ELR (cell line): ENCODE data around the gene TMEFF2.

Experiments used
- DNase-seq: peaks from one replicate; pipeline ENCODE4 v3.0.0-alpha.2; 2015; ENCODE audit warnings: low read depth

The TMEFF2 gene, protein sequence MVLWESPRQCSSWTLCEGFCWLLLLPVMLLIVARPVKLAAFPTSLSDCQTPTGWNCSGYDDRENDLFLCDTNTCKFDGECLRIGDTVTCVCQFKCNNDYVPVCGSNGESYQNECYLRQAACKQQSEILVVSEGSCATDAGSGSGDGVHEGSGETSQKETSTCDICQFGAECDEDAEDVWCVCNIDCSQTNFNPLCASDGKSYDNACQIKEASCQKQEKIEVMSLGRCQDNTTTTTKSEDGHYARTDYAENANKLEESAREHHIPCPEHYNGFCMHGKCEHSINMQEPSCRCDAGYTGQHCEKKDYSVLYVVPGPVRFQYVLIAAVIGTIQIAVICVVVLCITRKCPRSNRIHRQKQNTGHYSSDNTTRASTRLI

DNA sequence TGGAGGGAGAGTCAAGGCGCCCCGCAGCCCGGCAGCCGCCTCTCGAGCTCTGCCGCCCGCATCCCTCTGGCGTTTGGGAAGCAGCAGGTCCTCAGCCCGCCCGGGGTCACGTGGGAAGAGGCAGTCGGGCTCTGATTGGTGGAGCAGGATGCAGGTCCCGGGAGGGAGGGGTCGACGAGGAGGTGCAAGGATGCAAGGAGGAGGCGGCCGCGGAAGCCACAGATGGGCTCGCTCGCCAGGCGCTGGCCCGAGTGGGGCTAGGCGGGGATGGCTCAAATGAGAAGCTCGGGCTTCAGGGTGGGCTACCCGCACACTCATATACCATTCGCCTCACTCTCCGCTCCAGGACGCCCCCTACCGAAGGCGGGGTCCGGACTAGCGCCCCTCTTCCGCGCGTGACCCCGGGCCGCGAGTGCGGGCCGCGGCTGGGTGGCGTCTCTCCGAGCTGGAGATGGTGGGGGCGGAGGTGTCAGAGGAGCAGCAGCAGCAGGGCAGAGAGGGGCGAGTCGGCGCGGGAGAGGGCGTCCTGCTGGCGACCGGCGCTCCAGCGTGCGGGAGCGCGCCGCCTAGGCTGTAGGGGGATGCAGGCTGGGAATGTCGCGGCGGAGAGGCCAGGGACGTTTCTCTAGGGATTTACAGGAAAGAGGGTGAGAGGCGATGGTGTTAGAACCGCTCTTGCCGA, at the start of gene TMEFF2:
TSS of gene TMEFF2 (minus strand) at position 68 of the 682 bp plus-strand sequence. CDS start 409 bp downstream, outside the sequence.
- peak; percentile 96 for DNase-seq

DNA sequence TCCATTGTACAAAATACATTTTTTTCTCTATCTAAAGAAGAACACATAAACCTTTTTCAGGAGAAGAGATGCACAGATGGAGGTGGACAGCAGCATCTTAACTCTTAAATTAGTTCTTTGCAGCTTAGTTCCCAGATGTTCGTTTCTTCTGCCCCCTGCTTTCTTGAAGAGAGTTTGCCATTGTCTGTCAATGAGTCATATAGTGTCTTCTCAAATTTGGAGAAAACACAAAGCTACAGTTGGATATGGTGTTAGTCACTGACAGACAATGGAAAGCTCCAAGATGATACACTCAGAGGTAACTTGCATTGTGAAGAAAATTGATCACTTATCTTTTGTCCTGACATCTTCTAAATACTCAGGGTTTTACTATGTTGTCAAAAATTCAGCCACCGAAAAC, 48.8 kb upstream of the TMEFF2 start:
- DNase-seq = peak; percentile 75

DNA sequence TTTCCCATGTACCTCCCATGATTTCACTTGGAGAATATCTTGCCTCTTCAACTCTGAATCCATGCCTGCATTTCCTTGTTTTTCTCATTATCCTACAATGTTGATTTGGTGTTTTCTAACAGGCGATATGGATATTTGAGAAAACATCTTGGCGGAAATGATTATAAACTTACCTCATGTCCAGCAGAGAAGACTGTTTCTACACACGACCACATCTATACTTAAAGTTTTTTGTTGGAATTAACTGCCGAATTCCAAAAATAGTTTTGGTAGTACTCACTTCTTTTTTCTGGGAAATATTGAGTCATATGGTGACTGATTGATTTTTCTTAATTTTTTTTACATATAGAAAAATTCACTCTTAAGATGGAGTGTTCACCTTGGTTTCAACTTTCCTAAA, 41.4 kb upstream of the TMEFF2 start:
- peak; percentile 88 for DNase-seq

DNA sequence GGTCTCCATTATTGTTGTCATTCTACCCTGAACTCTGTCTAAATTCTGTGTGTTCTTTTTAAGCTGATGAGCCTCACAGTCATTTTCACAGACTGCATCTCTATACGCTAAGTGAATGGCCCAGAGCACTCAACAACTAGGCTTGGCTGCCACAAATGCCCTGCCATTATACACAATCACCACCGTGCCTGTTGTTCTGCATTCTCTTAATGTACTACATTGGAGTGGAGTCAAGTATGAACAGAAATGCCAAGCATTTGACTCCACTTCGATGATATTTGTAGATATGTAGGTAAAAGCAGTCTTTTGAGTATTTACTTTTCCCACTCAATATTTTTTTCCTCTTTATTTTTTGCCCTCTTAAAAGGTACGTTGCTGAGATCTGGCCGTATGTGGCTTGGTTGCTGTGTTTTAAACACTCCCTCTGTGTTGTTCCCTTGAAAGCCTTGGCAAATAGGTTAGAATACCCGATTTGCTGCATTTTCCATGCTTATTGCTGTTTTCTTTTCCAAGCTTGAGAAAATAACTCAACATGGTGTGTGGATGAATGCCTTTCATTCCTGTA, 36.2 kb upstream of the TMEFF2 start:
- no peak for DNase-seq

DNA sequence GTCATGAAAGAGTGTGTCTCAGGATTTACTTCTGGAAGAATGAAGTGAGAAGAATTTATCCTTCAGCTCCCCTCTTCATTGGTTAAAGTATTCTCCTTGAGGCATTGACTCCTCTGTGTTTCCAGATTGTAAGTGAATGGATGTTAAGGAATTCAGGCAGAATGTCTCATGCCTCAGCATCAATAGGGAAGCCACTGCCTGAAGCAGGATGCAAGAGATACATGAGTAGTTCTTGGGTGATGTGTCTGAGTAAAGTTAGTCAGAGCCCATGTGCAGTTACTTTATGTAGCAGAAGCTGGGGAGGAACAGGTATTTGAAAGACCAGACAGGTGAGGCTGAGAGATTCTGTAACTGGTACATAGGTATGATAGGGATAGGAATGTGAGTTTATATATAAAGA, 34.0 kb upstream of the TMEFF2 start:
- DNase-seq = peak; percentile 80

DNA sequence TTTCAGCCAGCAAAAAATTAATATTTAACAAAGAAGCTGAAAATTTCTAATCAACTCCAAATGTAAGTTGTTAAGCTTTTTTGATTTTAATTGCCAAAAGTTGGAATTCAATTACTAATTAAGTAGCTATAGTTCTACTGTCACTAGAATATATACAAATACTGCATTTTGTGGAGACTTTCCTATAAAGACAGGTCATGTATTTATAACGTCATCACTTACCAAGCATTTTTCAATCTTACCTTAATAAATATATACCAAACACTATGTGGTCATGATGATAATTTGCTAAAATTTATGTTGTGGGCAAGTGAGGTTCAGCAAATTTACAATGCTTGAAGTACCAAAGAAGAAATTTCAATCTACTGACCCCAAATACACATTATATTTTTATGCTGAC, 24.2 kb upstream of the TMEFF2 start:
- no peak for DNase-seq

DNA sequence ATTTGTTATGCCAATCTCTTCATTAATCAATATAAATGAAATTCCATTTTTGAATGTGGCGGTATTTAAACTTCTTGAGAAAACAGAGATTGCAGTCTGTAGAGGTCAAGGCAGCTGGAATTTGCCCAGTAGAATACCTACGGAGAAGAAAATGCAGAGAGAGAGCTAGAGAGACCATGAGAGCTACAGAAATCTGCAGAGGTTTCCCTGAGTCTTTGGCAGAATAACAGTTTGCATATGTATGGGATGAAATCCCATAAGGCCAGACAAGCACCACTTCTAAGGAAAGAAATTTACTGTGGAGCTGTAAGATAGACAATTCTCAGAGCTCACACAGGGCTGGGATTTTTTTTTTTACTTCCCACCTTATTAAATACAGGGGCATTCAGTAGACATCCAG, 23.6 kb upstream of the TMEFF2 start:
- DNase-seq = no peak

DNA sequence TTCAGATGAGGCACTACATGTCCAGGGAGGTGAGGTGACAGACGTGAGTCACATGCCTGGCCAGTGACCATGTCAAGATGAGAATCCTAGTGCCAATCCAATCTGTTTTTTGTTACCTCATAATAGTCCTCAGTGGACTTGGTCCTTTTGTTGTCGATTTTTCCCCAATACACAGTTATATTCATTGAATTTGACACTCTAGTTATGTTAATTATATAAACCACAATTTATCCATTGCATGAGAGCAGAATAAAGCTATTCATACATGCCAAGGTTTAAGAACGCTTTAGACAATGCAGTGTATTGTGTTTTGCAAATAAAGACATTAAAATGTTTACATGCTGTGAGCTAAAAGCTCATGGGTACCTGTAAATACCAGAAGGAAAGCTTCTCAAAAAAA, 21.6 kb upstream of the TMEFF2 start:
- no peak for DNase-seq

DNA sequence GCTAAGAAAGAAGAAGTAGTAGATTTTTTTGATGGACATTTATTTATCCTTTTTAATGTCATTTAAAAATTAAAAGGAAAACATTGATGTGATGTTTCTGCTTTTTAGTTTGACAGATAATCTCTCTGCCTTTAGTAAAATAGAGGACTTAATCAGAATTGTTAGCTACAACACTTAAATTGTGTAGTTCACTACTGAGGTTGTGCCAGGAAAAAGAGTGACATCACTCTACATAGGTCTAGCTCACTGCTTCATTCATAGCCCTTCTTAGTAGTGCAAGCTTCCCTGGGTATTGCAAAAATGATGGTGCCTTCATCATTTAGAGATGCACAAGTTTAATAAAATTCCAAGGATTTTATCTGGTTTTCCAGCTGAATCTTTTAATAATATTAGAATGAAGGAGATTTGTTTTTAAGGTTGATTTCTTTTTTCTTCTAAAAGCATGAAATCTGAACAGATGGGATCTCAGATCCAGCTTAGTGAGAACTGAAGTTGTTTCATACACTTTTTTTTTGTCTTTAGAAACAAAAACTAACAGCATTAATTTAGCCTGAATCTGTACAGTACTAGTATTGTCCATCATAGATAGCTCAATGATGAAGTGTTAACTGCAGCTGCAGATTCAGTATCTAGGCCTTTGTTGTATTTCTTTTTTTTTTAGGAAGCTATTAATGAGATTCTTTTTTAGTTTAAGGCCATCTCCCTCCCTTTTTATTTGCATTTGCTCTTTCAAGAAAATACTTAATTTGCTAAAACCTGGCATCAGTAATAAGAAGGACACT, 20.6 kb upstream of the TMEFF2 start:
- DNase-seq = no peak

DNA sequence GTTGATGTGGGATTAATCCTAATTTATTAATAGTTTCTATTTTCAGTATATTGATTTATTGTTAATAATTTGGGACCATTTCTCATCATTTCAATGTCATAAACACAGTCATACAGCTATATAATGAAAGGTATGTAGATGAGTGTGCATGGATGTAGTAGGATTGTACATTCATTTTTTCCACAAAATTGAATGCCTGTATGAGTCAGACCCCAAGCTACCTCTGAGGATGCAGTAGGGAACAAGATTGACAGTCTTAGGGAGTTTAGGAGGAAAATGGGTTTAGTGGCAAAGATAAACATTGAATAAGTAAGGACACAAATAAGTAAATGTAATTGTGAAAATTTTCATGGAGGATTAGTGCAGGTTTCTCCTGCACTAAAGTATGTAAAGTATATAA, 14.1 kb upstream of the TMEFF2 start:
- DNase-seq = peak; percentile 55

DNA sequence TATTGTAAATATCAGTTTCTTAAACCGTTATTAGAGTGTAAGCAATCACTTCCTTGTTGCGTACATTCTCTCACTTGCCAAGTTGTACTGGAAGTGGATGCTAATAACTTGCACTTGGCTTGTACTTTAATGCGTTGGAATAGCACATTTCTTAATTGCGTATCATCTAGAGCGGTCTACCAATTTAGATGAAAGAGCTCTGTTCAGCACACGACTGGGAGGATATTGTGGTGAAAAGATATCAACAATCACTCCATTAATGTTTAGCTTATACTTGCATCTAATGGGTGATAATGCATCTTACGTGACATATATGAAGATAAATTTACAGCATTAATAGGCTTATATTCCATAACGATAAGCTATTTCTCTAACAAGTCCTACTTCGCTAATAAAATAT, 11.7 kb upstream of the TMEFF2 start:
- DNase-seq = no peak

DNA sequence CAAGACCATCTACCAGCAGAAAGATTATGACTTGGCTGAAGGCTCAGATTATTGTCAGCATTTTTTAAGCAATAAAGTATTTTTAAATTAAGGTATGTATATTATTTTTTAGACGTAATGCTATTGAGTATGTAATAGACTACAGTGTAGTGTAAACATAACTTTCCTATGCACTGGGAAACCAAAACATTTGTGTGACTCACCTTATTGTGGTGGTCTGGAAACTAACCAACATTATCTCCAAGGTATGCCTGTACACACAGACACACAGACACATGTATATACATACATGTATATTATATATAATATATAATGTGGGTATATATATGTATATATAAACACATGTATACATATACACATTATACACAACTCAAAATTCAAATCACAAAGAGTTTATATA, 9.1 kb upstream of the TMEFF2 start:
- peak; percentile 77 for DNase-seq

DNA sequence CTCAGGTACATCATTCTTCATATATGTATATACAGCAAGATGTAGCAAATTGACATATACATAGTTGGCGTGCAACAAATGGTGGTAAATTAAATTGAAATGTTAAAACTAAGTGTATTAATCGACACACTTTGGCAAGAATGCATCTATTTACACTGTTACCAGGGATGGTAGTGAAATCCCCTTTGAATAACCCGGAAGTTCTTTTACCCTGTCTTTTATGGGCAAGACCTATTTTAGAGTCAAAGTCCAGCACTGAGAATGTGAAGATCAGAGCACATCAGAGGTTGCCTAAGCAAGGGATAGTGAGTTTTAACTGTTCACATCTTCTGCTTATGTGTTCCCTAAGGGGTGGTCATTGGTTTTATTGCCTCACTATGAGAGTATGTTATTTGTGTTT, 7.6 kb upstream of the TMEFF2 start:
- no peak for DNase-seq

DNA sequence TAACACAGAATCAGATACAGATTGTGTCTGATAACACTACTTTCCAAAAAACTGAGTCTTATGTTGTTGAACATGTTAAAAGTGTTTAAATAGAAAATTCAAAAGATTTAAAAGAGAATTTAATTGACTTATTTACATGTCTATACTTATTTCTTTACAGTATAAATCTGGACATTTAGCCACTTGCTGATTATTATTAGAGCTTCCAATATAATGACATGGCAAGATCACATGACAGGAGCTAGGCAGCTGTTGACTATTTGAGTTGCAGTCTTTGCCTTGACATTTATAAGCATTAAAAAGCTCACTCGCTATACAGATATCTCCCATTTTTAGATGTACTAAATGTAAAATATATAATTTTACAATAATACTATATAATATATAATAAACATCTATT, 6.4 kb upstream of the TMEFF2 start:
- DNase-seq = no peak

DNA sequence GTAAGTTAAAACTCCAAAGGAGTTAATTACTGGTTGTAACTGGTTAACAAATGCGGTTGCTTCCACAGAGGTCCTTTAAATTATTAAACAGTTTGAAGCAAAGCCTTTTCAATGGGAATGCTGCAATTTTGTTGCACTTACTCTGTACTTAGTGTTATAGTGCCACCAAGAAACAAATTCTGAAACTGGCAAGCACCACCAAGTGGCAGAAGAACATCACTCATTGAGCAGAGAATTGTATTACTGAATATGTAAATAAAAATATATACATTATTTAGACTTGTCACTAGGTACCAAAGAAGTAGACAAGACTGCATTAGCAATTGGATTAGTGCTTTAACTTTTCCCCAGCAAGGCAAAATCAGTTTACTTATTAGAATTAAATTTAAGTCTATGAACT, 2.6 kb upstream of the TMEFF2 start:
- peak; percentile 52 for DNase-seq

DNA sequence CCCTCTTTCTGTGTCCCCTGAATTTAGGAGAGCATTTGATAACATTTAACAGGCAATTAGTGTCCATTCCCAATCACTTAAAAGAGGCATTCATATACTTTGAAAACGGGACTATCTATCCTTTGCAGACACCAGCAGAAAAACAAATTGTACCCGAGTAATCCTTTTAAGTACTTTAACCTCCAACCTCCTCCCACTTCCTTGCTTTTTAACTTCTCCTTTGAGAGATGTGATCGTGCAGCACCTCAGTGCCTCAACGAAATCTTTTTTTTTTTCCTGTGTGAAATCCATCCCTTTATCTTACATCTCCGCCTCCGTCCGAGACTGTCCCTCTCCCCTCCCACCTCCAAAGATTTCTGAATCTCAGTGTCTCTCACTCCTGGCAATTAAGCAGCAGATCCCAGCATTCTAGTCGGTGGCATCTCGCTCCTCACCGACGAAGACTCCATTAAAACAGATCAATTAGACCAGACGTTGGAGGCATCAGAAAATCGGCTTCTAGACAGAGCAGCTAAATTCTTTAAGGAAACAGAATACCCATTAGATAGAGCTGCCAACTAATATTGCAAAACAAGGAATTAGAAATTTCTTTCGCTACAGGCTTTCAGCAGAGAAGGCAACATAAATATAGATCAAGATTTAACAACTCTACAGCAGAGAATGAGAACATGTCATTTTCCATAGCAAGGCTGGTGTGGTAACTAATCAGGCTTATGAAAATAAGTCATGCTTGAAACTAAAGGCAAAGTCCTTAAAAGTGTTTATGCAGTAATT, 1.9 kb upstream of the TMEFF2 start:
- DNase-seq = peak; percentile 10

DNA sequence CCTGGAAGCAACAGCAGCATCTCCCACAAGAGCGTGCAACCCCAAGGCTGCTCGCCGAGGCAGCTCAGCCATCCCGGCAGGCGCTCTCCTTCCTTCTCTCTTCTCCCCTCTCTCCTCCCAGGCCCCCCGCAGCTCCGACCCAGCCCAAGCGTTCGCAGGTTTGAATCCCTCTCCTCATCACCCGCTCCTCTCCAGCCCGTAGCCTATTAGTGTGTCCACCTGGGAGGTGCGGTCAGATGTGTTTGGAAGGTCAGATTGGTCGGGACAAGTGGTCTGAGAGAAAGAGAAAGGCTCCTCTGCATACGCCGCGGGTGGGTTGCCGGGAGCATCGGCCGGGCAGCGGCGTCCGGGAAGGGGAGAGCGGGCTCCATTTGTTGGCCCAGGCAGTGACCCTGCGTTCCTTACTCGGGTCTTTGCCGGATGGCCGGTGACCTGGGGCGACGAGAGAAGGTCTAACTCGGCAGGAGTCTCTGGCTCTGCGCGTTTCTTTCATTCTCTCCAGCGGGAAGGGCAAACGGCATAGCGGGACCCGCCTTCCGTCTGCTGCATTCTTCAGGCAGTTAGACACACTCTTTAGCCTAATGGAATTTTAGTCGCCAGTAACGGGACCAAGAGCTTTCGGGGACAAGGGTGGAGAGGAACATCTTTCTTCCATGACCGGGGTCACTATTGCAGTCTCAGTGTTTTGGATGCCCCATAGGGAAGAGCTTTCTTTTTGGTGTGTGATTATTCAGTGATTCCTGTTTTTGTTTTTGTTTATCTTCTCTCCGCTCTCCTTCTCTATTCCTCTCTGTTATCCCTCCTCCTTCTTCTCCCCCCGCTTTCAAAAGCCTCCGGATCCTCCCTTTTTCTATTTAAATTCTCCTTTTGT, 1.1 kb upstream of the TMEFF2 start:
- DNase-seq = peak; percentile 64

DNA sequence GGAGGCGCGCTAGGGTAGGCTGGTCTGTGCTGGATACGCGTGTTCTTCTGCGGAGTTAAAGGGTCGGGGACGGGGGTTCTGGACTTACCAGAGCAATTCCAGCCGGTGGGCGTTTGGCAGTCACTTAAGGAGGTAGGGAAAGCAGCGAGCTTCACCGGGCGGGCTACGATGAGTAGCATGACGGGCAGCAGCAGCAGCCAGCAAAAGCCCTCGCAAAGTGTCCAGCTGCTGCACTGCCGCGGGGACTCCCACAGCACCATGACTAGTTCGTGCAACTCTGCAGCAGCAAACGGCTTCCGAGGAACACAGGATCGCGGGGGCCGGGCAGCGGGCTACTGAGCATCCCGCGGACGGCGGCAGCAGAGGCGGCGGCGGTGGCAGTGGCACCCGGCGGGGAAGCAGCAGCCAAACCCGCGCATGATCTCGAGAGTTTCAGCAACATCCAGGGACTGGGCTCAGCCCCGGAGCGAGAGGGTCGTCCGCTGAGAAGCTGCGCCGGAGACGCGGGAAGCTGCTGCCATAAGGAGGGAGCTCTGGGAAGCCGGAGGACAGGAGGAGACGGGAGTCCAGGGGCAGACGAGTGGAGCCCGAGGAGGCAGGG, 368 bp downstream of the TMEFF2 start:
- peak; percentile 72 for DNase-seq

DNA sequence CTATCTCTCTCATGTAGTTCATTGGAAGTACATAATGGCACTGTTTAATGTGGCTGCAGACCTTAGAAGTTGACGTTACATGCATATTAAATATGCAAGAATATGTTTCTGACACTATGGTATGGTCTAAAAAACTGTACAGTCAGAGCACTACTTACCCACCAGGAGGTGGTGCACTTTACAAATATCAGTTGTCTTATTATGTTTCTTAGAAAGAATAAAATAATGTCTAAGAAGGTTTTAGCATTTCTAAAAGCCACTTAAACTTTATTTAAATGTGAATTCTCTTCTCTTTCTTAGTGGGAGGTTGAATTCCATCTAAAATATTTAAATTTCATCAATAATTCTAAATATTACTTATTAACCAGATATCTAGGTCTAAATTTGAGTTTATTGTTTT, 4.3 kb downstream of the TMEFF2 start:
- peak; percentile 62 for DNase-seq

DNA sequence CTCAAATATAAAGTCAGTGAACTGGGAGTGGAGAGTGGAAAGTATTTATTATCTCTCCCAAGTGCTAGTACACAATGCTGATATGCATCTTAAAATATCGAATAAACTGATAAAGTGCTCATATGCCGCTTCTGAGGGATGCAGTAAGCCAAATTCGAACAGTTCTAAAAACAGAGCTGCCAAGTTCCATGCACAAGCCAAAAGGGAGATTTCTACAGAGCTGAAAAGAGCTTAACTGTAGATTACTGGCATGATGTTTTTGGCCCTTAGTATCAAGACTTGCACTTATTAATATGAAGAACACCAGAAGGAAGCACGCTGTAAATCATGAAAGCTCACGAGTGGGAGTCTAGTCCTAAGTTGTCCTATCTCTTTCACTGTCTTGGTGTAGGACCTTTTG, 7.9 kb downstream of the TMEFF2 start:
- DNase-seq = no peak
